Stomach smooth muscle (tissue), 2 donors: ENCODE results near the gene OVOL1.

Experiments
- H3K27ac ChIP-seq: one replicate; pipeline ENCODE4 v1.7.0; 2013; ENCODE audit warnings: mild to moderate bottlenecking, low read length, inconsistent platforms
- H3K27me3 ChIP-seq, 2 donors: one replicate each; pipeline ENCODE4 v1.7.0; 2013; ENCODE audit warnings: low read length in 2 of 2; ENCODE audit not compliant: insufficient read depth in 2 of 2, control insufficient read depth in 1 of 2
- H3K36me3 ChIP-seq, 2 donors: one replicate each; pipeline ENCODE4 v1.7.0; 2013; ENCODE audit warnings: low read length in 2 of 2; ENCODE audit not compliant: control insufficient read depth in 2 of 2, insufficient read depth in 2 of 2
- H3K4me1 ChIP-seq: one replicate; pipeline ENCODE4 v1.7.0; 2013; ENCODE audit warnings: low read length; ENCODE audit not compliant: control insufficient read depth, insufficient read depth
- H3K4me3 ChIP-seq, 2 donors: one replicate each; pipeline ENCODE4 v1.7.0; 2013; ENCODE audit warnings: low read length in 2 of 2
- H3K9ac ChIP-seq, 2 donors: one replicate each; pipeline ENCODE4 v1.7.0; 2013; ENCODE audit warnings: low read length in 2 of 2, mild to moderate bottlenecking in 1 of 2
- H3K9me3 ChIP-seq, 2 donors: one replicate each; pipeline ENCODE4 v1.7.0; 2013; ENCODE audit warnings: low read length in 2 of 2; ENCODE audit not compliant: control insufficient read depth in 2 of 2
- donor health status: healthy.
- donor health status: Pancreatic carcinoma.

The OVOL1 gene

DNA sequence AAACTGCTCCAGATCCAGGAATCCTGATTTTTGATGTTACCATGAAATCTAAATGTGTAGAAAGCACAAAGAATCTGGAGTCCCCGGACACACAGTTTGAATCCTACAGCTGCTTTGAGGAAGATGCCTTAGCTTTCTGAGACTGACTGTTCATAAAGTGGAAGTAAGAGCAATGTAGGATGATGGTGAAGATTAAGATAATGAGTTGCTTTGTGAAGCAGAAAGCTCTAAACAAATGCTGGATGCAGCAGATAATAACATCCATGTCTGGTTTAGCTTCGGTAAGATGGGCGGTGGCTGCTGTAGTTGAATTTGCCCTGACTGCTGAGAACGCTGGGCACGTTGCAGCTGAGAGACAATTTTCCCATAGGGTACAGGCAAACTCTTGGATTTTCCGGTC lies 20.1 kb downstream of the OVOL1 start:
- H3K4me3 ChIP-seq = no peak overlapping the region
- no peaks in the 10 kb centered on the region for H3K9me3 ChIP-seq
- no peak overlapping the region for H3K9ac ChIP-seq
- peaks cover 2% of the 10 kb centered on the region for H3K4me1 ChIP-seq
- no peak overlapping the region for H3K27ac ChIP-seq
- H3K27me3 ChIP-seq = peaks cover 18 to 24% of the 10 kb centered on the region in 2 donors
- no peaks in the 10 kb centered on the region for H3K36me3 ChIP-seq

DNA sequence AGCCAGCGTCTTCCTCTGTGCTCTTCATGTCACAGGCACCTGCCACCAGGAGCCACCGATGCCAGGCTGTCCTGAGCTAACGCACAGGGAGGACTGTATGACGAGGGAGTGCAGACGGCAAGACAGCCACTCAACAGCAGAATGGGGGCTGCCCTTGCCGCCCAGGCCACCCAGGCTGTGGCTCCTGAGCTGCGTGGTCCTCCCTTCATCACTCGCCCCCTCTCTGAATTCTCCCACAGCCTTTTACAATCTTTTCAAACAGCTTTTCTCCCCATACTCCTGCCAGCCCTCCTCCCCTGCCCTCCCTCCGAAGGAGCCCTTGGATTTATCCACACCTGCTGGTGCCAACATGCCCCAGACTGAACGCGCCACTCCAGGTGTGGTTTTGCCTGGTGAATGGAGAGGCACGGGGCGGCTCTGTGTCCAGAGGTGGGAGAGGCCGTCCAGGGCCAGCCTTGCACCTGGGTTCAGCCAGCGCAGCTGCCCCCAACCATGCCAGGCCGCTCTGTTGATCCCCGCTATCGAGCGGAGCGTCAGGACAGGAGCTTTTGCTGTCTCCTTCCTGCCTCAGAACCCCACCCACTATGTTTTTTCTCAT lies 22.0 kb downstream of the OVOL1 start:
- Histone ChIP-seq H3K4me3 (no peak overlapping the region), H3K27ac (no peak overlapping the region), H3K9me3 (no peaks in the 10 kb centered on the region), H3K27me3 (peaks cover 5 to 8% of the 10 kb centered on the region in 2 donors), H3K36me3 (no peaks in the 10 kb centered on the region), H3K9ac (no peak overlapping the region), H3K4me1 (peaks cover 4% of the 10 kb centered on the region)

DNA sequence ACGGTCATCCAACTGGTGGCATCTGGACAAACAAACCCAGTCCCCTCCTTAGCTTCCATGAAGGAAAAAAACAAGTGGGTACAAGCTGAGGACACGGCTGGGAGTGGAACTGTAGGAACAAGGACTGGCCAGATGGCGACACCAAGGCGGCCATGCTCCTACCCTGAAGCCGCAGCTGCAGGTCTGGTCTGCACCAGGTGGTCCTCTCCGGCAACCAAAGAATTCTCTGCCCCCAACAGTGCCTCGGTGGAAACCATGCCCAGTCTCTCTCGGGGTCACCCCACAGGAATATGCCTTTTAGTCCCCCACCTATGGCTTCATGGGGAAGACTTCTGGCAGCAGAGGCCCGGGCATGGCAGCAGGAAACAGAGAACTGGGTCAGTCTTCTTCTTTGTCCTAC lies 22.6 kb downstream of the OVOL1 start:
- Histone ChIP-seq H3K4me3 (no peak overlapping the region), H3K27ac (no peak overlapping the region), H3K4me1 (peaks cover 4% of the 10 kb centered on the region), H3K27me3 (peaks cover 0 to 2% of the 10 kb centered on the region in 2 donors), H3K36me3 (no peaks in the 10 kb centered on the region), H3K9me3 (no peaks in the 10 kb centered on the region), H3K9ac (no peak overlapping the region)

DNA sequence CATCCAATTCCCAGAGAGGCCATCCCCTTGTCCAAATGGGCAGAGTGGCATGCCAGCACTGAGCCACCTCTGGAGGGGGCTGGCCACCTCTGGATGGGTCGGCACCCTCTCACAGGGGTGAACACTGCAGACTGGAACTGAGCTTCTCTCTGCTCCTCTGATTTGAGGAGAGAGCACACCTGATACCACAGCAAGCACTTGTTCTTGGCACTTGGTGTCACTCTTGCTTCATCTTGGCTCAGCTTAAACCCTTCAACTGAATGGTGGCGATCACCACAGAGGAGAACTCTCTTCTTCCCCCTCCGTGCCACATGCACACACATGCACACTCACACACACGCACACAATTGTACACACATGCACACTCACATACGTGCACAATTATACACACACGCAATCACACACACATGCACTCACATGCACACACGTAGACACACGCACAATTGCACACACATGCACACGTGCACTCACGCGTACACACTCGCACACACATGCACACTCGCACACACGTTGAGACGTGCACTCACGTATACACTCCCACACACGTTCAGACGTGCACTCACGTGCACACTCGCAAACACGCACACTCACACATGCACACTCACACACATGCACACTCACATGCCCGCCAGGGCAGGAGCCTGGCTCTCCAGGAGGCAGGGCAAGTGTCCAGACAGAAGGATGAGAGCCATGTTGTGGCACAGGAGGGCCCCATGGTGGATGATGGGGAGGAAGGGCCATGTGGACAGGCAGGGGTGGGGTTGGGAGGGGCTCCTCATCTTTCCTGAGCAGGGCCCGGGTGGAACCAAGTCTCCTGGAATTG lies 23.4 kb downstream of the OVOL1 start:
- H3K4me1 ChIP-seq = peaks cover 4% of the 10 kb centered on the region
- H3K27me3 ChIP-seq = peaks cover 0 to 2% of the 10 kb centered on the region in 2 donors
- H3K27ac ChIP-seq = no peak overlapping the region
- no peak overlapping the region for H3K9ac ChIP-seq
- H3K9me3 ChIP-seq = no peaks in the 10 kb centered on the region
- no peak overlapping the region for H3K4me3 ChIP-seq
- H3K36me3 ChIP-seq = peaks cover 0 to 3% of the 10 kb centered on the region in 2 donors

DNA sequence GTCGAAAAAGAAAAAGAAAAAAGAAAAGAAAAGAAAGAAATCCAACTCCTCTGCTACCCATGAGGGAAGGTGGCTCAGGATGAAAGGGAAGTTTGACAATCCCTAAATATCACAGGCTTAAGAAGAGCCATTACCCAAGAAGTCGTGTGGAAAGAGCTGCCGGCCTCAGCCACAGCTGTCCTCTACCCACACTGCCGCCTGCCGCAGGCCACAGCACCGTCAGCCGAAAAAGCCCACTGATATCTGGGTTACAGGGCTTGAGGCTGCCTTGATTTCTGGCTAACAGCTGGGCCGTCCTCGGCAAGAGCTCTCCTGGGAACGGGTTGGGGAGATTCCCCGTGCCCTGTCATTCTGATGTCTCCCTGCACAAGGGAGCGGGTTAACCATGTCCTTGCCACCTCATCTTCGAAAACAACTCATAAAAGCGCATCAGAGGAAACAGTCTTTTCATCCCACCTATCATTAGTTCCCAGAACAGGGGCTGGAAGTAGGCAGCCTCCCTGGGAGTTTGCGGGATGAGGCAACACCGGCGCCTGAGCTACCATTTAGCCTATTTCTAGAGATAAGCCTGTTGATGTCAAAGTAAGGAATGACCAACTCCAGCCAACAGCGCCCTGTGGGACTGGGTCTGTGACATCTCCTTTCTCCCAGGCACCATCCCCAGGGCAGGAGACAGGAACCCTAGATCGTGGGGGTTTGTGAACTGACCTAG lies 25.1 kb downstream of the OVOL1 start:
- Histone ChIP-seq H3K27ac (no peak overlapping the region), H3K9ac (no peak overlapping the region), H3K4me1 (peaks cover 7% of the 10 kb centered on the region), H3K27me3 (peaks cover 0 to 2% of the 10 kb centered on the region in 2 donors), H3K4me3 (no peak overlapping the region), H3K9me3 (no peaks in the 10 kb centered on the region), H3K36me3 (peaks cover 0 to 3% of the 10 kb centered on the region in 2 donors)

DNA sequence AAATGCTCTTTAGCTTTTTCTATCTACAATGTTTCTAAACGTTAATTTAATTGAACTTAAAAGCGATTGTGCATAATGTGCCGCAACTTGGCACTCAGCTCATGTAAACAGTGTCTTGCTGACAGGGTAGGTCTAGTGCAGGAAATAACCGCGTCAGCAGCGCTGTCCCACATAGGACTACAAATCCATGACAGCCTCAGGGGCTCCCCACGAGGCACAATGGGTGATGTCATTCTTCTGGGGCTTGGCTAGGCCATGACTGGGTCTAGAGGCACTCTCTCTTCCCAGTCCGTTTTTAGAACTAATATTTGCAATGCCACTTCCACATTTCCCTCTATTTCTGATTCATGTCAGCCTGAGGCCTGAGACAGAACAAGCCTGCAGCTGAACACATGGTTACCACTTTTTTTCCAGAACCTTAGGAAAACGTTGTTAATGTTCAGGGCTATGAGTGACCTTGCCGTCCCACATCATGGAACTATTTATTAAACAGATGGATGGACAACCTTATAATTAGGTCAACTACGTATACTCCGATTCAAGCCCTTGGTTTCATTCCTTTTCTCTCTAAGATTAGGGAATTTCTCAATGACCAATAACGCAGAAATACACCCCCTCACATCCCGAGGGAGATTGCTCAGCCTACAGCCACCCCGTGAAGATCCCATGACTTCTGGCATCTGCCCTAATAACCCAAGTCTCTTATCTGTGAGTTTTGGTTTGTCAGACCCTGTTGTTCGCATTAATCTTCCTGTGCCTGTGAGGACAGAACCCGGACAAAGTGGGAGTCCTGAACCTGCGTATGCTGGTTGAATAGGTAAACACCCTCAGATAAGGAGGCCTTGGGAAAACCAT lies 27.5 kb downstream of the OVOL1 start:
- Histone ChIP-seq H3K4me1 (peaks cover 15% of the 10 kb centered on the region), H3K9ac (peak overlapping the region in 1 of 2 donors; percentile 1), H3K4me3 (no peak overlapping the region), H3K9me3 (no peaks in the 10 kb centered on the region), H3K27me3 (no peaks in the 10 kb centered on the region), H3K36me3 (peaks cover 0 to 3% of the 10 kb centered on the region in 2 donors), H3K27ac (no peak overlapping the region)

DNA sequence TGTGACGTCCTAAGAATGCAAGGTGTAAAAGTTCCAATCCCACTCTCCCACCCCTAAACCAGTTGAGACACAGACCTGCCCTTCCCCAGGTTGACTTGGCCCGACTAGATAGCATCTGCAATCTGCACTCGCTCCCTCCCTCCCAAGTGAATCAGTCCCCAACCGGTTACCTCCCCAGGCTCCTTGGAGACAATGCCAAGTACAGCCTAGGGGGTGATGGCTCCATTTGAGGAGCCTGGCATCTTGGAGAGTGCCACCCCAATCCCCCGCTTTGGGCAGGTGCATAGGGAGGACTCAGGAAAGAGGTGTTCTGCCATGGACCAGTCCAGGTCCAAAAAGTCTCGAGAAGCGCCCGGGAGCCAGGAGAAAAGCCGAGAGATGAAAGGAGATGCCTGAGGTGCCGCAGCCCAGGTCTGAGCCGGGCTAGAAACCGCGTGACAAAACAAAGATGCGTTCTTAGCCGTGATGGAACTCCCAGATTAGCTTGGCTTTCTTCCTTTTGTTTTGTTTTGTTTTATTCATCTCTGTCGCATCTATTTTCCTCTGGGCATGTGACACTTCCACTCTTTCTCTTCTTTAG lies 28.2 kb downstream of the OVOL1 start:
- no peak overlapping the region for H3K27ac ChIP-seq
- H3K4me1 ChIP-seq = peaks cover 15% of the 10 kb centered on the region
- no peak overlapping the region for H3K9ac ChIP-seq
- no peaks in the 10 kb centered on the region for H3K9me3 ChIP-seq
- H3K27me3 ChIP-seq = no peaks in the 10 kb centered on the region
- H3K4me3 ChIP-seq = no peak overlapping the region
- peaks cover 0 to 3% of the 10 kb centered on the region in 2 donors for H3K36me3 ChIP-seq

DNA sequence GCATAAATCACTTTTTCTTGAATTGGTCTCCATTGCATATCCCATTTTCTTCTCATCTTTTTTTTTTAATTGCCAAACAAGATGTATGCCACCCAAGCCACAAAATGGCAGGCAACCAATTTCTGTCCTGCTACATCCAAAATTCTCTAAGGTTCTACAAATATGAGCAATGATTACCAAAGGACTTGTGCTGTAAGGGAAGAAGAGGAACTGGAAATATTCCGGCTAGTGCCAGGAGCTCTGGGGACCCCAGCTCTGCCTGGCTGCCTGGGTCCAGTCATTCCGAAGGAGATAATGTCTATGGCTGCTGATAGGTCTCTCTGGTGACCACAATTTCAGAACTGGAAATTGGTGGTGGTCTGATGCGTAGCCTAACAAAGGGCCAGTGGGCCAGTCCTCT lies 29.8 kb downstream of the OVOL1 start:
- peak overlapping the region in 1 of 2 donors; percentile 86 for H3K4me3 ChIP-seq
- H3K36me3 ChIP-seq = peaks cover 0 to 3% of the 10 kb centered on the region in 2 donors
- peaks cover 0 to 2% of the 10 kb centered on the region in 2 donors for H3K27me3 ChIP-seq
- H3K27ac ChIP-seq = no peak overlapping the region
- no peak overlapping the region for H3K9ac ChIP-seq
- H3K4me1 ChIP-seq = peaks cover 15% of the 10 kb centered on the region
- no peaks in the 10 kb centered on the region for H3K9me3 ChIP-seq

DNA sequence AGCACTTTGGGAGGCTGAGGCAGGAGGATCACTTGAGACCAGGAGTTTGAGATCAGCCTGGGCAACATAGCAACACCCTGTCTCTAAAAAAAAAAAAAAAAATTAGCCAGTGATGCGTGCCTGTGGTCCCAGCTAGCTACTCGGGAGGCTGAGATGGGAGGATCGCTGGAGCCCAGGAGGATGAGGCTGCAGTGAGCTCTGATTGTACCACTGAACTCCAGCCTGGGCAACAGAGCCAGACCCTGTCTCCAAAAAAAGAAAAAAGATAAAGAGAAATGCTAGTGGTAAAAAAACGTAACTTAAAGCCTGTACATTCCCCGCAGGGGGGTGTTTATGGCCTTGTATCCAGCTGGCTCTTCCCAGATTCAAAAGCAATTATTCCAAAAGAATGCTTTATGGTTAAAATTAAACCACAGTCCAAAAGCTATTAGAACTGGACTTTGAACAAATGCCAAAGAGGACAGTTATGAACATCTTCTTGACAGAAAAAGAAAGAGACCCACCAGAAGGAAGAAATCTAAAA lies 30.5 kb downstream of the OVOL1 start:
- peaks cover 0 to 2% of the 10 kb centered on the region in 2 donors for H3K27me3 ChIP-seq
- H3K27ac ChIP-seq = no peak overlapping the region
- H3K9ac ChIP-seq = peak overlapping the region; percentile 74 to 82
- peaks cover 12% of the 10 kb centered on the region for H3K4me1 ChIP-seq
- H3K9me3 ChIP-seq = no peaks in the 10 kb centered on the region
- peak overlapping the region; percentile 86 to 88 for H3K4me3 ChIP-seq
- peaks cover 0 to 3% of the 10 kb centered on the region in 2 donors for H3K36me3 ChIP-seq
